ENCODE measurements around the gene SKAP1. TPM values are rescaled to one million over a fixed set of nuclear protein-coding genes. Genes with fewer than 3 reads are reported as not detected.

The SKAP1 gene
- total RNA-seq, 1 experiment from 2014 or later, result 1.3 TPM

DNA sequence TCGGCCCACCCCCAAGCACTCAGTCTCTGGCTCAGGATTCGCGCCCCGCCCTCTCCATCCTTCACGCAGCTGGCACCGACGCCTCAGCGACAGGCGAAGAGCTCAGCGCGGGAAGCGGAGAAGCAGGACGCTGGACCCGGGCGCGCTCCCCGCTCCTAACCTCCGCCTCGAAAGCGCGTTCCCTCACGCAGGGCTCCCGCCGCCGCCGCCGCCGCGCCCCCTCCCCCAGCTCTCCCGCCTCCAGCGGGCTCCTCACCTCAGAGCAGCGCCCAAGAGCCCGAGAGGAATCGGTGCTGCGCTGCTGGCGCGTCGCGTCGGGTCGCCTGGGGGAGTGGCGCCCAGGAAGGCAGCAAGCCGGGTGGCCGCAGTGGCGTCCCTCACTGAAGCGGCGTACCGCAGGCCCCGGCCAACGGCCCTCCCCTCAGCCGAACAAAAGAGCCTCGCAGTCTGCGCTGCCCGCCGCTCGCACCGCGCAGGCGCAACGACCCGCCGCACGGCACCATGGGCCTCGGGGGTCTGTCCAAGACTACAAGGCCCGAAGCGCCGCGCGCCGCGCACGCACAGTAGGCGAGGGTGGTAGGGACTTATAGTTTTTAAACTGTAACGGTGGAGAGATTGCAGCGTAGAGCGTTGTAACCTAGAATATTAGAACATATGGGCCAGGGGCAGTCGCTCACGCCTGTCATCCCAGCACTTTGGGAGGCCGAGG lies 328.8 kb downstream of the SKAP1 start, which contains the start of gene CBX1:
Gene CBX1, minus strand, starts transcription at position 467 of the 709 bp plus-strand sequence. CDS start 24,474 bp downstream, outside the sequence.
- peak; percentile 98 to 99 for DNase-seq (ENCODE audit: low read depth in 1 of 2, low spot score in 2 of 2)
- H3K4me1 ChIP-seq (replicated peaks), result peaks cover 9% of the 10 kb centered on the region
- peaks cover 25% of the 10 kb centered on the region for H3K36me3 ChIP-seq
- H3K9me3 ChIP-seq (replicated peaks), result no peaks in the 10 kb centered on the region; the same call in 1 of the 2 replicates
- no peaks in the 10 kb centered on the region for H3K27me3 ChIP-seq (replicated peaks)
- H3K27ac ChIP-seq, result peak within 1 kb of the TSS; percentile 62
- H3K4me3 ChIP-seq, result peak within 1 kb of the TSS; percentile 76

DNA sequence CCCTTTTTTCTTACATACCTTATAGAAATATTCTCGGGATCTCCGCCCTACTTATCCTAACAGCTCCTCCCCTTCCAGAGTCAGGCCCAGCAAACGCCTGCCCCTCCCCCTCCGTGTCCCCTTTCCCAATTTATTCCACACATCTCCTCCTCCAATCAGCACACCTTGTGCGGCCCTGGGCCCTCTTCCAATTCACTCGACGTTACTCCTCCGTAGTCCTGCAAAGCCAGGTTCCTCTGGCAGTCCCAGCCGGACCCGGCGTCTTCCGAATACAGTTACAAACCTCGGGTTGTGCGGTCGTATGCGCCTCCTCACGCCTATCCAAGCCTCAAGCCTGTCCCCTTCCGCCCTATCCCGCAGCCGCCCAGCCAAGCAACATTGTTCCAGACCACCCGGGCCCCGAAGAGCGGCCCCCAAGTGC lies 329.4 kb downstream of the SKAP1 start:
- Histone ChIP-seq H3K36me3 (peaks cover 29% of the 10 kb centered on the region), H3K9me3 (replicated peaks) (no peaks in the 10 kb centered on the region; the same call in 1 of the 2 replicates), H3K27me3 (replicated peaks) (no peaks in the 10 kb centered on the region), H3K4me3 (peak overlapping the region; percentile 76), H3K27ac (peak overlapping the region; percentile 62), H3K4me1 (replicated peaks) (peaks cover 9% of the 10 kb centered on the region)
- DNase-seq (ENCODE audit: low read depth in 1 of 2, low spot score in 2 of 2), result peak in 1 of 2 experiments; percentile 73

DNA sequence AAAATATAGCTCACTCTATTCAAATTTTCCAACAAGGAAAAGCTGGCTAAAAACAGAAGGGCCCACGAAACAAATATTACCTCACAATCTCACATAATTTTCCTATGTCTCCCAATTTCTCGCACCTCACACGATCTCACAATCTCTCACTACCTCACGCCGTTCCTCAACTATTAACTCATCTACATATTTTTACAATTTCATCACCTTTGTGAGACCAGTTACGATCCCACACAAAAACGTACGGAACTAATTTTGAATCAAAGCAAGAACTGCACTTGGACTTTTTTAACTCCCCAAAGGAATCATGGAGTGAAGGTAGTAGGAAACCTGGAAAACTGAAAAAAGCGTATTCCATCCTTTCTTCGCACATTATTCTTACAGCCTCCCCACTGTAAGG lies 329.9 kb downstream of the SKAP1 start:
- Histone ChIP-seq H3K9me3 (replicated peaks) (no peaks in the 10 kb centered on the region; the same call in 1 of the 2 replicates), H3K36me3 (peaks cover 34% of the 10 kb centered on the region), H3K4me1 (replicated peaks) (peaks cover 9% of the 10 kb centered on the region), H3K4me3 (peak overlapping the region; percentile 76), H3K27ac (peak overlapping the region; percentile 62), H3K27me3 (replicated peaks) (no peaks in the 10 kb centered on the region)
- no peak for DNase-seq (ENCODE audit: low read depth in 1 of 2, low spot score in 2 of 2)

DNA sequence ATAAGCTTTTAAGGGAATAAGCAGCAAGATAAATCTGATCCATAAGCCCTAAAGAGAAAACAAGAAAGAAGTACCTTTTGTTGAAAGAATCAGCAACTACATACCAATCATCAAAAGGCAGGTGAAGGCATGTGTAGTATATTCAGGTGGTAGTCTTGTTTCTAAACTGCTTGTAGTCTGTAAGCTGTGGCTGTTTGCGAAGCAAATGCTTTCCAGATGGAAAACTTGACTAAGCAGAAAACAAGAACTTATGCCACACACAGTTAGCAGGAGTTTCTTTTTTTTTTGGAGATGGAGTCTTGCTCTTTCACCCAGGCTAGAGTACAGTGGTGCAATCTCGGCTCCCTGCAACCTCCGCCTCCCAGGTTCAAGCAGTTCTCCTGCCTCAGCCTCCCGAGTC lies 334.4 kb downstream of the SKAP1 start:
- H3K4me3 ChIP-seq, result no peak overlapping the region
- no peaks in the 10 kb centered on the region for H3K9me3 ChIP-seq (replicated peaks)
- H3K4me1 ChIP-seq (replicated peaks), result peaks cover 9% of the 10 kb centered on the region
- peaks cover 64% of the 10 kb centered on the region for H3K36me3 ChIP-seq
- no peak for DNase-seq (ENCODE audit: low read depth in 1 of 2, low spot score in 2 of 2)
- H3K27me3 ChIP-seq (replicated peaks), result no peaks in the 10 kb centered on the region
- H3K27ac ChIP-seq, result no peak overlapping the region

DNA sequence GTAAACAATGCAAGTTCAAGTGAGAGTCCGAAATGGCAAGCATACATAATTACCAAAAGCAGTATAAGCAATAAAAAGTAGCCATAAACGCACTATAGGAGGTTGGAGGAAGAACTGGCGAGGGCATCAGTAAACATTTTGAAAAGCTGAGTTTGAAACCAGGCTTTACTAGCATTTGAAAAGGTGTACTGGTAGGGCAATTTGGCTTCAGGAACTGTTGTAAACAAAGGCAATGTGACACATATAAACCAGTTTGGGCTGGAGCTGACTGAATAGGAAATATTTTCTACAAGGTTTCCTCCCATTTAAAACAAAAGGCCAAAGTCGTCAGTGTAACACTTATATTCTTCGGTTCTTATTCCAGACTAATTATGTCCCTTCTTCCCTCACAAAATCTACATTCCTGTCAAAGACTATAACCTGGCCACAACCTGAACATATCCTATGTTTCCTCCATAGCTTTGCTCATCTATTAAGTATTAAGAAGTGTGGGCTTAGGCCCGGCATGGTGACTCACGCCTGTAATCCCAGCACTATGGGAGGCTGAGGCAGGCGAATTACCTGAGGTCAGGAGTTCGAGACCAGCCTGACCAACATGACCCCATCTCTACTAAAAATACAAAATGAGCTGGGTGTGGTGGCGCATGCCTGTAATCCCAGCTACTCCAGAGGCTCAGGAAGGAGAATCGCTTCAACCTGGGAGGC lies 336.5 kb downstream of the SKAP1 start:
- no peaks in the 10 kb centered on the region for H3K9me3 ChIP-seq (replicated peaks)
- no peaks in the 10 kb centered on the region for H3K27me3 ChIP-seq (replicated peaks)
- no peak overlapping the region for H3K27ac ChIP-seq
- H3K36me3 ChIP-seq, result peaks cover 57% of the 10 kb centered on the region
- DNase-seq (ENCODE audit: low read depth in 1 of 2, low spot score in 2 of 2), result no peak
- no peak overlapping the region for H3K4me3 ChIP-seq
- no peaks in the 10 kb centered on the region for H3K4me1 ChIP-seq (replicated peaks)

DNA sequence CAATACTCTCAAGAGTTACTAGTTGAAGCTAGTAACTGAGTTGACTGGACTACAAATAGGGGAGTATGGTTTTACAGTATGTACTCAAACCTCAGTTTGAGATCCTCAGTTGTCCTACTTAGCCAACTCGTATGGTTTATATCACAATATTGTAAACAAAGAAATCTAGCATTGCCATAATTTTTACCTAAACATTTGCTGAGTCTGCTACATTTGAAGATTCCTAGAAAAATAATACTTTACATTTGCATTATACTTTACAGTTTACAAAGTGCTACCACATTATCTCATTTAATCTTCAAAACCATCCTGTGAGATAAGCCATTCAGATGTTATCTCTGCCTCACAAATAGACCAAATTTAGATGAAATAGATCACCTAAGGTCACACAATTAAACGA lies 345.1 kb downstream of the SKAP1 start:
- Histone ChIP-seq H3K9me3 (replicated peaks) (no peaks in the 10 kb centered on the region), H3K4me1 (replicated peaks) (no peaks in the 10 kb centered on the region), H3K27me3 (replicated peaks) (no peaks in the 10 kb centered on the region), H3K4me3 (no peak overlapping the region), H3K27ac (no peak overlapping the region), H3K36me3 (peaks cover 12% of the 10 kb centered on the region)
- DNase-seq (ENCODE audit: low read depth in 1 of 2, low spot score in 2 of 2), result no peak

Other genes with a start within 250 kb of the SKAP1 start
- gene HOXB1, start 100.8 kb upstream of the SKAP1 start, total RNA-seq (2014; rRNA removed; shearing (Covaris generic)), result not detected in 2 replicates
- gene HOXB2, start 114.9 kb upstream of the SKAP1 start, total RNA-seq (2014; rRNA removed; shearing (Covaris generic)), result 4.2 and 10.5 TPM in 2 replicates
- gene HOXB4, start 148.1 kb upstream of the SKAP1 start, total RNA-seq (2014; rRNA removed; shearing (Covaris generic)), result 1.2 and 3.2 TPM in 2 replicates
- 1.4 and 5.2 TPM in 2 replicates for gene HOXB3, start 160.0 kb upstream of the SKAP1 start, total RNA-seq (2014; rRNA removed; shearing (Covaris generic))
- gene HOXB5, start 163.6 kb upstream of the SKAP1 start, total RNA-seq (2014; rRNA removed; shearing (Covaris generic)), result 0.05 and 1.2 TPM in 2 replicates
- gene HOXB6, start 174.8 kb upstream of the SKAP1 start, total RNA-seq (2014; rRNA removed; shearing (Covaris generic)), result 4.8 and 7.1 TPM in 2 replicates
- gene HOXB7, start 180.8 kb upstream of the SKAP1 start, total RNA-seq (2014; rRNA removed; shearing (Covaris generic)), result 23.0 and 28.4 TPM in 2 replicates
- not detected in 2 replicates for gene HOXB8, start 185.1 kb upstream of the SKAP1 start, total RNA-seq (2014; rRNA removed; shearing (Covaris generic))
- 0.11 TPM in 1 of 2 replicates, not detected in the other for gene HOXB9, start 196.1 kb upstream of the SKAP1 start, total RNA-seq (2014; rRNA removed; shearing (Covaris generic))

All from SJSA1 (cell line).